ENCODE data around the gene LRRC8C.

DNA sequence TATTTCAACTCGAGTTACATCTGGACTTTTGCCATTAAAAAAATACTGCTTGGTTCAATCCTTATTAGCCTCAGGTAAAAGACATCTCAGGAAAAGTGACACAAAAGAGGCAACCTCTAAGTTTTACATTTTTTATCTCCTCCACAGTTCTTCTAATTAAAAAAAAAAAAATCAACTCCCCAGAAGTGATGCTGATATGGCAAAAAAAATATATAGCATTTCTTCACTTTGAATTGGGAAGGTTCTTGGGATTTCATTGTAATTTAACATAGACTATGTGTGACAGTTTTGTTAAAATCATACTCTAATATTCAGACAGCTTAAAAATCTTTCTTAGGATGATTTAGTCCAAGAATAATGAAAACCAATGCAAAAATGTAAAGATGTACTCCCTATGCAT is 87.9 kb downstream of the LRRC8C start:
- TF ChIP-seq RAD21 (IDR thresholded peaks at IDR 0.05), result no peak
- TF ChIP-seq CTCF (IDR thresholded peaks at IDR 0.05; ENCODE audit: low read depth, low read length, missing input control), result no peak
- no peak for TF ChIP-seq HNF4G (IDR thresholded peaks at IDR 0.05)
- TF ChIP-seq JUND (IDR thresholded peaks at IDR 0.05), result no peak
- TF ChIP-seq YY1 (IDR thresholded peaks at IDR 0.05), result no peak
- no peak for TF ChIP-seq RXRA (IDR thresholded peaks at IDR 0.05)
- TF ChIP-seq FOXA1 (IDR thresholded peaks at IDR 0.05), result no peak
- TF ChIP-seq, protein P1, sequence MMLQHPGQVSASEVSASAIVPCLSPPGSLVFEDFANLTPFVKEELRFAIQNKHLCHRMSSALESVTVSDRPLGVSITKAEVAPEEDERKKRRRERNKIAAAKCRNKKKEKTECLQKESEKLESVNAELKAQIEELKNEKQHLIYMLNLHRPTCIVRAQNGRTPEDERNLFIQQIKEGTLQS (IDR thresholded peaks at IDR 0.05), result no peak
- no peak for TF ChIP-seq HNF4A (conservative IDR thresholded peaks at IDR 0.05)
- TF ChIP-seq SP1 (IDR thresholded peaks at IDR 0.05), result no peak
- no peak for TF ChIP-seq ZBTB33 (IDR thresholded peaks at IDR 0.05)
- no peak for TF ChIP-seq TAF1 (conservative IDR thresholded peaks at IDR 0.05)

All from liver (tissue), 3 donors.